HG02798 (cell line): Measurements from ENCODE around the gene IL19.
"Not testable (repeated sequence)": the region's sequence is repeated elsewhere in the genome, so short reads cannot be mapped to it uniquely, and the experiment has no call there.

Experiments
- ATAC-seq: cut with Tn5 transposase; IDR thresholded peaks from one replicate; pipeline ENCODE4 v1.9.1; 2021; ENCODE audit warnings: mild to moderate bottlenecking; ENCODE audit not compliant: unreplicated experiment, poor library complexity

Gene IL19

GRCh38 chr1:206852662-206853061 lies 82.1 kb downstream of the IL19 start:
- ATAC-seq: not testable (repeated sequence)

- not testable (repeated sequence) for ATAC-seq
These were observed 83.1 kb downstream of the IL19 start for GRCh38 chr1:206853696-206854095.

GRCh38 chr1:206854401-206855129 lies 84.0 kb downstream of the IL19 start:
- ATAC-seq: no peak

GRCh38 chr1:206855859-206856258 lies 85.3 kb downstream of the IL19 start:
- no peak for ATAC-seq

DNA sequence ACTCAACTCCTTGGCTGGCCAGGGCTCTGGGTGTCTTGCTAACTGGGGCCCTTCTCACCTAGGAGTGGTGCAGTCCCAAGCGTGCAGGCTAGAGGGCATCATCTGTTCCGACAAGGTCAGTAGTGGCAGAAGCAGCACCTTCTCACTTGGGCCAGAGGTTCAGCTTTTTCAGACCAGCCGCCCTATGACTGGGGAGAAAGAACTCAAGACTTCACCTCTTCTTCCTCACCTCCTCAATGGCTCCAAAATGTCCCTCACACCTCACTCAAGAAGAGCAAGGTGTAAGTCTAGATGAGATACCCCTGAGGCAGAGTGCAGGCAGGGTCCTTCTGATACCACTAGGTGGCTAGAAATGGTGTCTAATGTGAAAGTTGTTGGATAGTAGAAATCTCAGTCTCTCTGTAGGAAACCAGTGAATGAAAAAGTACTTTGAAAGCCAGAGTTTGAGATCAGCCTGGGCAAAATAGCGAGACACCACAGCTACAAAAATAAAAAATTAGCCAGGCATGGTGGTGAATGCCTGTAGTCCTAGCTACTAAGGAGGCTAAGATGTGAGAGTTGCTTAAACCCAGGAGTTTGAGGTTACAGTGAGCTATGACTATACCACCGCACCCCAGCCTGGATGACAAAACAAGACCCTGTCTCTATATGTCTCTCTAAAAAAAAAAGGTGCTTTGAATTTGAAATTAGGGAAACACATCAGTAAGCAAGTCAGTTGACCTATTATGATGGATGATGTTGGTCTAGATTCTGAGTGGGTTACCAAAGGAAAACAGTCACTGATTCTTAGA lies 86.3 kb downstream of the IL19 start:
- no peak for ATAC-seq

GRCh38 chr1:206859082-206859521 lies 88.5 kb downstream of the IL19 start:
- no peak for ATAC-seq

DNA sequence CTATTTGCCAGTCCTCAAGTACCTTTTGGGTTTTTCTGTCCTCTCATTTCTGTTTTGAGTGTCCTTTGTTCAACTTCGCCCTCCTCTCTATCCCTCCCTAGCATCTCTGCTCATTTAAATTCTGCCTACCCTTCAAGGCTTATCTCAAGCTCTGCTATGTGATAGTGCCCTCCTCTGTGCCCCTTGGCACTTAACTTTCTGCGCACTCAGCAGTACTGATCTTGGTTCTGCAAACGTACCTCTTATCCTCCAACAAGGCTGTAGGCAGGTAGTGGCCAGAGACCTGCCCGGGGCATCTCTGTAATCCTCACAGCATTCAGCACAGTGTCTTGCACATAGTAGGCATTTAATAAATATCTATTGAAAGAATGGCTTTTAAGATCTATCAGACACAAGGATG lies 89.6 kb downstream of the IL19 start:
- ATAC-seq: no peak

GRCh38 chr1:206863266-206863665 lies 92.7 kb downstream of the IL19 start:
- ATAC-seq: no peak

DNA sequence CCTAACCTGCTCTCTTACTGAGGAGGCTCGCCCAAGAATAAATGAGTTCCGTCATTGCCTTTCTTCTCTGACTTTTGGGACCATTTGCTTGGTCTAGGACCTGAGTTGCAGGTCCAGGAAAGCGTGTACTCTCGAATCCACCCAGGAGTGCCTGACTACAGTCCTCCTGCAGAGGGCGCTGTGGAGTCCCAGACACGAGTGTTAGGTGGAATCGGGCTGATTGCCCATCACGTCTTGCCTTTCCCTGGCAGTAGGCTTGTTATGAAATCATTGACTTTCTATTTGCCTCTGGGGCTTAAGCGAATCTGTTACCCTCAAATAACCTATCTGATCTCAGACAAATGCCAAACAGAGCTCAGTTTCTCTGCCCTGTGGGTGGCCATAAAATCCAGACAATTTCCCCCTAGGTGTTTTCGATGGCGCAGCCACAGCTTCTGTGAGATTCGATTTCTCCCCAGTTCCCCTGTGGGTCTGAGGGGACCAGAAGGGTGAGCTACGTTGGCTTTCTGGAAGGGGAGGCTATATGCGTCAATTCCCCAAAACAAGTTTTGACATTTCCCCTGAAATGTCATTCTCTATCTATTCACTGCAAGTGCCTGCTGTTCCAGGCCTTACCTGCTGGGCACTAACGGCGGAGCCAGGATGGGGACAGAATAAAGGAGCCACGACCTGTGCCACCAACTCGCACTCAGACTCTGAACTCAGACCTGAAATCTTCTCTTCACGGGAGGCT lies 94.5 kb downstream of the IL19 start, which contains the start of gene IL20:
Gene IL20, plus strand, starts transcription at position 685 of the 733 bp plus-strand sequence. CDS start 230 bp downstream, outside the sequence.
- ATAC-seq: peak; percentile 48

- no peak for ATAC-seq
These were observed 95.5 kb downstream of the IL19 start for GRCh38 chr1:206866062-206866461.

- no peak for ATAC-seq
These were observed 96.7 kb downstream of the IL19 start for GRCh38 chr1:206867239-206867638.

DNA sequence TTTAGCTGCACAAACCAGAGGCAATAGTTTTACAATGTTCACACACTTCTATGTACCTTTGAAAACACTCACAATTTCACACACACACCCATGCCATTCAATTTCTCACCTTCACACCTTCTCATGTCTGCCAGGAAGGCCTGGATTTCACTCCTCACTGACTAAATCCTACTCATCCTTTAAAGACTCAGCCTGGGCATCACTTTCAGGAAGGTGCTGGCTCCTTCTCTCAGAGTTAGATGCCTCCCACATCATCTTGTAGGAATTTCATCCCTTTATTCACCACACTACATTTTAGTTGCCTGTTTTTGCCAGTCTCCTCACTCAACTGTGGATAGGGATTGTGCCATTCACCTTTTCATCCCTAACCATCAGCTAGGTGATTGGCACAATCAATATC lies 97.1 kb downstream of the IL19 start:
- no peak for ATAC-seq

GRCh38 chr1:206868264-206868663 lies 97.7 kb downstream of the IL19 start:
- no peak for ATAC-seq

DNA sequence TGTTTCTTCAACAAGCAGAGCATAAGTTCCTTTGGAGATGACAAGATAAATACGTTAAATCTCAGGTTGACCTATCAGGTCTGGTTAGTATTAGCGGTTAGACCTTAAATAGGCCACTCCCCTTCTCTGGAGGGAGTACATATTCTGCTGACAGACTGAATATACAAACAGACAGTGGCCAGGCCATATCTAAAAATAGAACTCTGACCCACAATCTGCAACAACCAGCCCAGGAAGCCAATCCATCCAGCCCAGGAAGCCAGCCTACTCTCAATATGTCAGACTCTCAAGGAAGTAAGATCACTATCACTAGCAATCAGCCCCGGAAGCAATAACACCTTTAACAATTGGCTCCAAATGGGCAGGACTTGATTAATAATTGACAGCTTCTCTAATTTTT lies 101.6 kb downstream of the IL19 start:
- ATAC-seq: no peak

DNA sequence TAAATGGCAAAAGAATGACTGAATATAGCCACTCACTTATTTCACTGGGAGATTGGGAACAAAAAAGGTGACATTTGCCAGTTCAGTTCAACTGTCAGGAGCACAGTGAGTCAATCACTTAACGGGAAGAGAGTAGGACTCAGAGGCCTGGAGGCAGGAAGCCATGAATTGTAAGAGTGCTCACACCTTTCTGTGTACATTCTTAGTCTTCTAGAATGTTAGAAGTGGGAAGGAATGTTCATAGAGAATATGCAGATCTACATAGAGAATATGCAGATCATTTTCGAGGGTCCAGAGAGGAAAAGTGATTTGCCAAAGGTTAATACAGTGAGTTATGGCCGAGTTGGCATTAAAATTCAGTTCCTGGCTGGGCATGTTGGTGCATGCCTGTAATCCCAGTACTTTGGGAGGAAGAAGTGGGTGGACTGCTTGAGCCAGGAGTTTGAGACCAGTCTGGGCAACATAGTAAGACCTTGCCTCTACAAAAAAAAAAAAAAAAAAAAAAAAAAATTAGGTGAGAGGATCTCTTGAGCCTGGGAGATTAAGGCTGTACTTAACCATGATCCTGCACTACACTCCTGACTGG lies 103.1 kb downstream of the IL19 start:
- no peak for ATAC-seq

GRCh38 chr1:206875752-206876377 lies 105.3 kb downstream of the IL19 start:
- ATAC-seq: no peak

GRCh38 chr1:206878456-206878855 lies 107.9 kb downstream of the IL19 start:
- no peak for ATAC-seq

DNA sequence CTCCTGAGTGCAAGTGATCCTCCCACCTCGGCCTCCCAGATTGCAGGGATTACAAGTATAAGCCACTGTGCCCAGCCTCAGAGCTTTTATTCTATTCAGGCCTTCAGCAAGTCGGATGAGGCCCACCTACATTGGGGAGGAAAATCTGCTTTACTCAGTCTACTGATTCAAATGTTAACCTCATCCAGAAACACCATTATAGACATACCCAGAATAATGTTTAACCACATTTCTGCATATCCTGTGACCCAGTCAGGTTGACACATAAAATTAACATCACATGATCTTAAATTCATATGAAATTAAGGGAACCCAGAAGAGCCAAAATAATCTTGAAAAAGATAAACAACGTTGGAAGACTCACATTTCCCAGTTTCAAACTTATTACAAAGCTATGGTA lies 109.7 kb downstream of the IL19 start:
- no peak for ATAC-seq

DNA sequence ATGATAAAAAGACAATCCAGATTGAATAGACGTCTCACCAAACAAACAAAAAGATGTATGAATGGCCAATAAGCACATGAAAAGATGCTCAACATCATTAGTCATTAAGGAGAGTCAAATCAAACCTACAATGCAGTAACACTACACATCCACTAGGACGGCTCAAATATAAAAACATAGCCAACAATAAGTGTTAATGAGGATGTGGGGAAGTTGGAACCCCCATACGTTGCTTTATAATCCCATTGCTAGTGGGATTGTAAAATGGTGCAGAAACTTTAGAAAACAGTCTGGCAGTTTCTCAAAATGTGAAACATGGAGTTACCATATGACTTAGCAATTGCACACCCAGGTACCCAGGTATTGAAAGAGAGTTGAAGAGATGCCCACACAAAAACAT lies 112.0 kb downstream of the IL19 start:
- no peak for ATAC-seq

- ATAC-seq: no peak
These were observed 112.6 kb downstream of the IL19 start for GRCh38 chr1:206883160-206883559.
